CD4-positive, alpha-beta T cell (primary cell): ENCODE measurements around the gene DDC. TPM values are rescaled to one million over a fixed set of nuclear protein-coding genes. Genes with fewer than 3 reads are reported as not detected.

ENCODE experiments used
- ATAC-seq: fragments of 200-7000 bp; cut with Tn5 transposase; one replicate; pipeline ENCODE4 v1.10.0; 2022; ENCODE audit warnings: mild to moderate bottlenecking; ENCODE audit not compliant: poor library complexity
- CTCF ChIA-PET: fragments of 350-600 bp; sonication (Branson Sonifier 250); formaldehyde crosslinking; loops from one replicate; lab custom pipeline; 2021; ENCODE audit warnings: antibody characterized with exemption, inconsistent platforms; lab: Charles Lee
- POLR2A ChIA-PET: fragments of 350-600 bp; sonication (Branson Sonifier 250); formaldehyde crosslinking; loops from one replicate; lab custom pipeline; 2021; ENCODE audit warnings: antibody characterized with exemption, inconsistent platforms; lab: Charles Lee
- DNase-seq, 14 experiments: peaks; one replicate each; pipeline ENCODE4 v3.0.0-alpha.2; 2013 to 2020; ENCODE audit warnings: mixed read lengths in 2 of 14
- H3K27ac ChIP-seq, 2 donors: one replicate each; pipeline versions ENCODE4 v1.5.1 to v1.7.0; 2013; ENCODE audit warnings: low read length in 2 of 2, low read depth in 1 of 2, mild to moderate bottlenecking in 1 of 2
- H3K27me3 ChIP-seq, 2 experiments: 1 replicate in 1 of 2; 2 replicates in 1 of 2; pipeline versions ENCODE4 v1.6.1 to v1.7.0; 2013; ENCODE audit warnings: low read length in 2 of 2, control low read depth in 1 of 2, mild to moderate bottlenecking in 1 of 2, moderate library complexity in 1 of 2; ENCODE audit not compliant: insufficient read depth in 2 of 2, control insufficient read depth in 1 of 2
- H3K36me3 ChIP-seq: one replicate; pipeline ENCODE4 v1.6.1; 2013; ENCODE audit warnings: low read length, control low read depth; ENCODE audit not compliant: insufficient read depth
- H3K4me1 ChIP-seq: one replicate; pipeline ENCODE4 v1.6.1; 2013; ENCODE audit warnings: low read length, control low read depth; ENCODE audit not compliant: insufficient read depth
- H3K4me3 ChIP-seq: one replicate; pipeline ENCODE4 v1.5.1; 2013; ENCODE audit warnings: mild to moderate bottlenecking, low read length, moderate library complexity
- H3K9me3 ChIP-seq, 2 experiments: 1 replicate in 1 of 2; 2 replicates in 1 of 2; pipeline versions ENCODE4 v1.6.1 to v1.7.0; 2013; ENCODE audit warnings: low read length in 2 of 2, mild to moderate bottlenecking in 2 of 2, control low read depth in 1 of 2, moderate library complexity in 1 of 2; ENCODE audit not compliant: control insufficient read depth in 1 of 2, insufficient read depth in 1 of 2
- H3K27ac Mint-ChIP-seq: one replicate; pipeline ENCODE4 v1.8.0; 2020; ENCODE audit warnings: mixed read lengths
- H3K27me3 Mint-ChIP-seq: one replicate; pipeline ENCODE4 v1.8.0; 2021; ENCODE audit warnings: mixed read lengths
- H3K36me3 Mint-ChIP-seq: one replicate; pipeline ENCODE4 v1.8.0; 2021; ENCODE audit warnings: low read depth, mixed read lengths
- H3K4me1 Mint-ChIP-seq: one replicate; pipeline ENCODE4 v1.8.0; 2021; ENCODE audit warnings: low read depth, mixed read lengths
- H3K4me3 Mint-ChIP-seq: one replicate; pipeline ENCODE4 v1.8.0; 2020; ENCODE audit warnings: mild to moderate bottlenecking, mixed read lengths
- H3K9me3 Mint-ChIP-seq: one replicate; pipeline ENCODE4 v1.8.0; 2020; ENCODE audit warnings: mixed read lengths
- CTCF ChIP-seq: fragments of 200-600 bp; IDR thresholded peaks from one replicate; pipeline ENCODE4 v1.8.0; 2022; ENCODE audit warnings: antibody characterized with exemption, mild to moderate bottlenecking
- intact Hi-C, 2 experiments: fragments of 100-400 bp; cut with DNase I in 1 of 2; cut with micrococcal nuclease in 1 of 2; formaldehyde crosslinking; loops; one replicate each; pipeline versions ENCODE4 v1.15.1 to v1.9.0; 2023 to 2025; cut with DNase I, micrococcal nuclease
- total RNA-seq, 174 experiments: library from RNA in 2 of 174; stranded (reverse) in 2 of 174; gene quantifications; one replicate each; pipeline ENCODE4 v1.2.3 and lab custom pipeline; 2021 to 2026

The DDC gene
- total RNA-seq, 2 experiments from 2014 or later, result not detected

DNA sequence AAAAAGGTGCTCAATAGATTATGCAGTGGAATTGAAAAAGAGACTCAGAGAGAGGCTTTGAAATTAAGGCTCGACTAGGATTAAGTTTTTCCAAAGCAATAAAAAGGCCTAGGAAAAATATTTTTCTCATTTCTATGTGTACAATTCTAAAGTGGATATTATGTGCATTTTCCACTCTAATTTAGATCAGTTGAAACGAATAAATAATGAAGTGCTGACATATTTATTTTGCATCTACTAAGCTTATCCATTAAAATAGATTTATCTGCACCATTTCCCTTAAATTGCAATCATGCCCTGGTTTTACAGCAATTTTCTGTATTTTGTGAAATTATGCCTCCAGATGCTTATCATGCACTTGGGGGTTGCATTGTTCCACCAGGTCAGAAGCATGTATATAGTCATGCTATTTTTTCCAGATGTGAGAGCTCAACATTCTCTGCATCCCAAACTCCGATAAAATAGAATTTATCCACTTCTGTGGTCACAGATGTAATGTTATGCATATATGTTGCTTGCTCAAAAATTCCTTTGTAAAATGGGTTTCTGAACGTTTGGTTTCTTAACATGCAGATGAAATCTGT is 133.4 kb downstream of the DDC start:
- Histone ChIP-seq H3K9me3 (no peaks in the 10 kb centered on the region), H3K4me3 (no peak overlapping the region), H3K27me3 (no peaks in the 10 kb centered on the region), H3K4me1 (no peaks in the 10 kb centered on the region), H3K36me3 (no peaks in the 10 kb centered on the region), H3K27ac (no peak overlapping the region)
- Mint-ChIP-seq H3K27ac (no peak overlapping the region), H3K4me1 (no peaks in the 10 kb centered on the region), H3K9me3 (no peaks in the 10 kb centered on the region), H3K27me3 (no peaks in the 10 kb centered on the region), H3K36me3 (no peaks in the 10 kb centered on the region), H3K4me3 (no peak overlapping the region)
- POLR2A ChIA-PET, result no interaction called here
- CTCF ChIA-PET, result interaction anchor here (1.4 kb wide), 1 partner anchor 13 kb away, joined by 3 read pairs; no protein-coding TSS in a partner anchor
- no peak for TF ChIP-seq CTCF
- ATAC-seq (no peak), DNase-seq (no peak)
- intact Hi-C loops, result no loop called here

GRCh38 chr7:50431316-50431715 is 133.9 kb downstream of the DDC start:
- Mint-ChIP-seq H3K9me3 (no peaks in the 10 kb centered on the region), H3K27me3 (no peaks in the 10 kb centered on the region), H3K27ac (no peak overlapping the region), H3K4me1 (no peaks in the 10 kb centered on the region), H3K36me3 (no peaks in the 10 kb centered on the region), H3K4me3 (no peak overlapping the region)
- H3K27me3 ChIP-seq, result no peaks in the 10 kb centered on the region
- DNase-seq, result no peak
- intact Hi-C loops, result no loop called here
- ChIA-PET CTCF (interaction anchor here (1.4 kb wide), 1 partner anchor 13 kb away, joined by 3 read pairs; no protein-coding TSS in a partner anchor), POLR2A (no interaction called here)
- no peak overlapping the region for H3K4me3 ChIP-seq
- H3K36me3 ChIP-seq, result no peaks in the 10 kb centered on the region
- H3K9me3 ChIP-seq, result no peaks in the 10 kb centered on the region
- no peak overlapping the region for H3K27ac ChIP-seq
- no peaks in the 10 kb centered on the region for H3K4me1 ChIP-seq
- no peak for TF ChIP-seq CTCF
- ATAC-seq, result no peak

GRCh38 chr7:50428911-50429310 is 136.3 kb downstream of the DDC start:
- no peaks in the 10 kb centered on the region for H3K4me1 Mint-ChIP-seq
- Histone ChIP-seq H3K4me3 (no peak overlapping the region), H3K9me3 (no peaks in the 10 kb centered on the region), H3K27me3 (no peaks in the 10 kb centered on the region), H3K4me1 (no peaks in the 10 kb centered on the region), H3K27ac (no peak overlapping the region), H3K36me3 (no peaks in the 10 kb centered on the region)
- TF ChIP-seq CTCF, result no peak
- H3K27me3 Mint-ChIP-seq, result no peaks in the 10 kb centered on the region
- no peaks in the 10 kb centered on the region for H3K9me3 Mint-ChIP-seq
- H3K36me3 Mint-ChIP-seq, result no peaks in the 10 kb centered on the region
- ChIA-PET CTCF (interaction anchor here (1.6 to 2.6 kb wide), 2 partner anchors 11 to 13 kb away, joined by 4 to 9 read pairs; no protein-coding TSS in a partner anchor), POLR2A (no interaction called here)
- no peak for DNase-seq
- intact Hi-C loops, result no loop called here
- no peak overlapping the region for H3K27ac Mint-ChIP-seq
- ATAC-seq, result no peak
- H3K4me3 Mint-ChIP-seq, result no peak overlapping the region
